ENCODE data around the gene KRR1.
A peak's percentile ranks its signal among the peaks of the same experiment; 100 is the strongest.

Gene KRR1

GRCh38 chr12:75511116-75512048 is at the start of gene KRR1:
Gene KRR1, minus strand, starts transcription at chr12:75511609. Its CDS starts 12 bp downstream, at chr12:75511597.
- peak; percentile 55 to 98 (median 93) for DNase-seq

DNA sequence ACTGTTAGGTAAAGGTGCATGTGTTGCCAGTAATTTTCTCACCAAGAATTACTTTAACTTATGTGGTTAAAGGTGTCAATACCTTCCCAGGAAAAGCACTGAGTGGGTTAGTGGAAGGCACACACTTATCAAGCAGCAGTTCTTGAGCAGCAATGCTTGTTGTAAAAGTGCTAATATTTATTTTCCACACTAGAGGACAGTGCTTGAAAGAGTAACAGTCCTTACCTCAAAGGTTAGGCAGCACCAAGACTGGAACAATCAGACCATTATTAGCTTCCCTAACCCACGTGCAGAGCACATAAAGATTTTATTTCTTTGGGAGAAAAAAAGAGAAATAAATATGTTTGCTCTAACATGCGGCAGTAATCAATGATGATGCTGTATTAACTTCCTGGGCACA is 48.8 kb upstream of the KRR1 start:
- peak in 2 of 58 donors; percentile 11 to 56 for DNase-seq

GRCh38 chr12:75558287-75558686 is 46.9 kb upstream of the KRR1 start:
- no peak for DNase-seq

DNA sequence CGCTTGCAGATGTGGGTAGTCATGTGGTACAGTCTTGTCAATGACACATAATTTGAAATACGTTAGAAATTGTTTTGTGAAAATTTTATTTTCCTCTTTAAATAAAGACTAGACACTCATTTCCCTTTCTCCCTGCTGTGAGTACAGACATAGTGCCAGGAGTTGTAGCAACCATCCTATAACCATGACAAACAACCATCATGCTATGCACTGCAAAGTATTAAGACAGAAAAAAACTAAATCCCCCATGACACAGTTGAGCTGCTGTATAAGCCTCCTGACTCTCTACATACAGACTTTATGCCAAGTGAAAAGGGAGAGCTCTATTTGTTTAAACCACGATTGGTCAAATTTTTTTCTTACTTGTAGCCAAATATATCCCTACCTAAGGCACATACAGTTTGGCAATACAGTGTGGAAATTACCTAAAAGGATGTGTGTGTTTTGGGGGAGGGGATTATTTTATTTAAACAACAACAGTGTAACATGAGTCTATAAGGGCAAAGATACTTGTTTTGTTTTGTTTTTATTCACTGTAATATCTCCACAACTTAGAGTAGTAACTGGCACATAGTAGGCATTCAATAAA is 45.0 kb upstream of the KRR1 start:
- DNase-seq = no peak

GRCh38 chr12:75554556-75554880 is 43.1 kb upstream of the KRR1 start:
- no peak for DNase-seq

GRCh38 chr12:75553836-75554555 is 42.6 kb upstream of the KRR1 start:
- DNase-seq = no peak

- no peak for DNase-seq
Measured at GRCh38 chr12:75553398-75553797, 42.0 kb upstream of the KRR1 start.

DNA sequence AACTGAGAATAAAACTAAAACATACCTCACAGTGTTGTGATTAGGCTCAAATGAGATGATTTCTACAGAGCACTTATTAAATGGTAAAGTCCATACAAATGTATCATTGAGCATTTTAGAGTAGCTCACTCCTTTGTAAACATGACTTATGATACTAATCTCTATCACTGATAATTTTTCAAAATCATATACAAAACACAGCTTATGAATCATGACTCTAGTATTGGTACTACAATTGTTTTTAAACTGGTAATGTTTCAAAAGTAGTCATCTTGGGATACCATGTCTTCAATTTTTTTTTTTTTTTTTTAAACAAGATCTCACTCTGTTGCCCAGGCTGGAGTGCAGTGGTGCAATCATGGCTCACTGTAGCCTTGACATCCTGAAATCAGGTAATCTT is 40.1 kb upstream of the KRR1 start:
- no peak for DNase-seq

- peak in 1 of 58 donors; percentile 11 for DNase-seq
Measured at GRCh38 chr12:75550401-75551240, 39.2 kb upstream of the KRR1 start.

- no peak for DNase-seq
Measured at GRCh38 chr12:75549989-75550388, 38.6 kb upstream of the KRR1 start.

DNA sequence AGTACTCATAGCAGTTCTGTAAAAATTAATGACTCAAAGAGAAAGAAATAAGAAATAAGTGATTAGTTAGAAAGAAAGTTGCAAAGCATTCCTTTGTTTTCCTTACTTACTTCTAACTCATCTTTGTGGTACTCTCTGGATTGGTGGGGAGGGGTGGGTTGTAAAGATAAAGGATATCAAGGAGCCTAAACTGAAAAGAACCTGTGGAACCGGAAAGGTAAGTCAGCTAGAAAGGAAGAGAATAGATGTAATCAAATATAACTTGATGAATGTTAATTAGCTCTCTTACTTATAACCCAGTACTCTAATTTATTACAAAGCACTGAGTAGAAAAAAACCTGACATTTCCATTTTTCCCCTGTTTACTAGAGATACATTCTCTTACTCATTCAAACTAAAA is 37.5 kb upstream of the KRR1 start:
- DNase-seq = no peak

GRCh38 chr12:75545636-75546035 is 34.2 kb upstream of the KRR1 start:
- DNase-seq = no peak

DNA sequence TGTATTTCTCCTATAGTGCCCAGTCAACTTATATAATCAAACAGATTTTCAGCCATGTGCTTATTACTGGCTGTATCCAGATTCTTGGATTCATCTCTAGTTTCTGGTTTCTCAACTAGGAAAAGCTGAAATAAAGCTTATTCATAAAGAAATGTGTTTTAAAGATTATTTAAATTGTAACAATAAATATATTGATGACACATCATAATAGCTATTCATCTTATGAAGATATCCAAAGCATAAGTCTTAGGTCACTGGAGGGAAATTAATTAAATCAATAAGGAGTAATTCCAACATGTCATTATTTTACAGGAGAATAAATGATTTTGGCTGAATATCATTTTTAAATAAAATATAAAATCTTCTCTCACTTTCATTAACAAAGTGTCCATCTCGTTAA is 32.1 kb upstream of the KRR1 start:
- DNase-seq = no peak

- DNase-seq = no peak
Measured at GRCh38 chr12:75542942-75543341, 31.5 kb upstream of the KRR1 start.

GRCh38 chr12:75539889-75540288 is 28.5 kb upstream of the KRR1 start:
- no peak for DNase-seq

- no peak for DNase-seq
Measured at GRCh38 chr12:75533239-75533638, 21.8 kb upstream of the KRR1 start.

GRCh38 chr12:75529826-75530225 is 18.4 kb upstream of the KRR1 start:
- no peak for DNase-seq

DNA sequence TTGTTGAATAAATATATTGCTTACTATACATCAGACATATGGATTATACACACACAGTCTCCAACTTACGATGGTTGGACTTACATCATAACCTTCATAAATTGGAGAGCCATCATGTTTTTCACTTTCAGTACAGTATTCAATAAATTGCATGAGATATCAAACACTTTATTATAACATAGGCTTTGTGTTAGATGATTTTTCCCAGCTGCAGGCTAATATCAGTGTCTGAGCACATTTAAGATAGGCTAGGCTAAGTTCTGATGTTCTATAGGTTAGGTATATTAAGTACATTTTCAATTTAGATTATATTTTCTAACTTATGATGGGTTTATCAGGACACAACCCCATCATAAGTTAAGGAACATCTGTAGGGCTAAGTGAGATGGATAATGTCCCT is 17.9 kb upstream of the KRR1 start:
- no peak for DNase-seq

DNA sequence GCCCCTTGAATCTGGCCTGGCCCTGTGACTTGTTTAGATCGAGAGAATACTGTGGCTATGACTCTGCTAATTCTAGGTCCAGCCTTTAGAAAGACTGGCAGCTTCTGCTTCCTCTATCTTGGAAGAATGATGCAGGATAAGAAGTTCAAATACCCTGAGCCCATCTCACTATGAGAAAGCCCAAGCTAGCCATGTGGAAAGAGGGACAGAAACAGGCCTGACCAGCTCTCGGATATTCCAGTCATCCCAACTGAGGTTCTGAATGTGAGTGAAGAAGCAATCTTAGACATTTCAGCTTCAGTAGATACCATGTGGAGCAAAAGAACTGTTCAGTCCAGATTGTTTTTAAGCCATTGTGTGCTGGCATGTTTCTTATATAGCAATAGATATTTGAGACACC is 17.3 kb upstream of the KRR1 start:
- DNase-seq = no peak

GRCh38 chr12:75528272-75528671 is 16.9 kb upstream of the KRR1 start:
- peak in 1 of 58 donors; percentile 13 for DNase-seq

Data from anterior cingulate cortex (tissue), 58 donors.